Skeletal muscle satellite cell (primary cell): Measurements from ENCODE around the gene CTAGE4. TPM values are rescaled to one million over a fixed set of nuclear protein-coding genes. Genes with fewer than 3 reads are reported as not detected.
"Not testable (repeated sequence)": the region's sequence is repeated elsewhere in the genome, so short reads cannot be mapped to it uniquely, and the experiment has no call there.

Experiments used
- H3K27me3 ChIP-seq: 2 replicates; pipeline ENCODE4 v1.7.0; 2013; ENCODE audit warnings: low read length; ENCODE audit not compliant: control insufficient read depth, insufficient read depth
- H3K36me3 ChIP-seq: 2 replicates; pipeline ENCODE4 v1.7.0; 2013; ENCODE audit warnings: mild to moderate bottlenecking, control low read depth, low read length; ENCODE audit not compliant: insufficient read depth
- H3K4me1 ChIP-seq: 2 replicates; pipeline ENCODE4 v1.7.0; 2013; ENCODE audit warnings: low read length; ENCODE audit not compliant: control insufficient read depth, insufficient read depth
- H3K4me2 ChIP-seq: 2 replicates; pipeline ENCODE4 v1.7.0; 2013; ENCODE audit warnings: mild to moderate bottlenecking, low read length
- H3K4me3 ChIP-seq: 2 replicates; pipeline ENCODE4 v1.7.0; 2013; ENCODE audit warnings: low read length
- H3K9ac ChIP-seq: 2 replicates; pipeline ENCODE4 v1.7.0; 2013; ENCODE audit warnings: mild to moderate bottlenecking, low read depth, low read length, moderate library complexity
- H3K9me3 ChIP-seq: replicated peaks from 2 replicates; pipeline ENCODE4 v1.7.0; 2013; ENCODE audit warnings: mild to moderate bottlenecking, control low read depth, low read length
- total RNA-seq: library from RNA; depleted of rRNA; stranded (reverse); fragments of >200 nt; gene quantifications from 2 replicates; pipeline ENCODE4 v1.2.3, GENCODE V29; 2012; rRNA removed

CTAGE4 gene
- total RNA-seq = 0.22 TPM in 1 of 2 replicates, not detected in the other

GRCh38 chr7:144183166-144183565 lies at the start of gene CTAGE4:
Gene CTAGE4 (plus strand): TSS chr7:144183466. CDS start chr7:144183504, 38 bp downstream.
- not testable (repeated sequence) for H3K9ac ChIP-seq, H3K36me3 ChIP-seq, H3K9me3 ChIP-seq, H3K4me1 ChIP-seq, H3K4me2 ChIP-seq, H3K4me3 ChIP-seq, H3K27me3 ChIP-seq

- Histone ChIP-seq H3K9ac (no peak overlapping the region), H3K4me2 (no peak overlapping the region), H3K36me3 (no peaks in the 10 kb centered on the region), H3K9me3 (no peaks in the 10 kb centered on the region), H3K4me3 (no peak overlapping the region), H3K27me3 (peaks cover 3% of the 10 kb centered on the region), H3K4me1 (no peaks in the 10 kb centered on the region)
Observed at GRCh38 chr7:144134116-144134515, 49.1 kb upstream of the CTAGE4 start.

GRCh38 chr7:144137501-144137900 lies 45.8 kb upstream of the CTAGE4 start:
- H3K4me1 ChIP-seq = no peaks in the 10 kb centered on the region
- no peak overlapping the region for H3K4me3 ChIP-seq
- H3K9ac ChIP-seq = no peak overlapping the region
- no peaks in the 10 kb centered on the region for H3K9me3 ChIP-seq
- no peak overlapping the region for H3K4me2 ChIP-seq
- H3K27me3 ChIP-seq = no peaks in the 10 kb centered on the region
- no peaks in the 10 kb centered on the region for H3K36me3 ChIP-seq

GRCh38 chr7:144142187-144142586 lies 41.1 kb upstream of the CTAGE4 start:
- H3K4me2 ChIP-seq = no peak overlapping the region
- H3K9ac ChIP-seq = no peak overlapping the region
- no peak overlapping the region for H3K4me3 ChIP-seq
- H3K9me3 ChIP-seq = no peaks in the 10 kb centered on the region
- H3K4me1 ChIP-seq = no peaks in the 10 kb centered on the region
- H3K36me3 ChIP-seq = no peaks in the 10 kb centered on the region
- no peaks in the 10 kb centered on the region for H3K27me3 ChIP-seq

- H3K9ac ChIP-seq = no peak overlapping the region
- H3K9me3 ChIP-seq = peaks cover 5% of the 10 kb centered on the region
- no peak overlapping the region for H3K4me2 ChIP-seq
- no peak overlapping the region for H3K4me3 ChIP-seq
- H3K4me1 ChIP-seq = no peaks in the 10 kb centered on the region
- no peaks in the 10 kb centered on the region for H3K27me3 ChIP-seq
- no peaks in the 10 kb centered on the region for H3K36me3 ChIP-seq
Observed at GRCh38 chr7:144144426-144144825, 38.8 kb upstream of the CTAGE4 start.

GRCh38 chr7:144148224-144148827 lies 34.9 kb upstream of the CTAGE4 start:
- Histone ChIP-seq H3K36me3 (no peaks in the 10 kb centered on the region), H3K9me3 (peaks cover 5% of the 10 kb centered on the region), H3K4me2 (no peak overlapping the region), H3K27me3 (no peaks in the 10 kb centered on the region), H3K4me3 (no peak overlapping the region), H3K9ac (no peak overlapping the region), H3K4me1 (no peaks in the 10 kb centered on the region)

- H3K9ac ChIP-seq = no peak overlapping the region
Observed at GRCh38 chr7:144158861-144159260, 24.4 kb upstream of the CTAGE4 start.

GRCh38 chr7:144164784-144165183 lies 18.5 kb upstream of the CTAGE4 start:
- Histone ChIP-seq H3K27me3 (no peaks in the 10 kb centered on the region), H3K4me3 (no peak overlapping the region), H3K36me3 (no peaks in the 10 kb centered on the region), H3K9me3 (no peaks in the 10 kb centered on the region), H3K4me2 (no peak overlapping the region), H3K4me1 (no peaks in the 10 kb centered on the region), H3K9ac (no peak overlapping the region)

More at GRCh38 chr7:144158861-144159260, 24.4 kb upstream of the CTAGE4 start:
- H3K9me3 ChIP-seq = no peaks in the 10 kb centered on the region
- no peaks in the 10 kb centered on the region for H3K36me3 ChIP-seq
- H3K4me1 ChIP-seq = no peaks in the 10 kb centered on the region
- H3K4me3 ChIP-seq = no peak overlapping the region
- H3K4me2 ChIP-seq = no peak overlapping the region
- no peaks in the 10 kb centered on the region for H3K27me3 ChIP-seq

GRCh38 chr7:144171594-144172350 lies 11.5 kb upstream of the CTAGE4 start:
- H3K4me3 ChIP-seq, H3K9me3 ChIP-seq, H3K36me3 ChIP-seq, H3K9ac ChIP-seq, H3K4me1 ChIP-seq, H3K27me3 ChIP-seq, H3K4me2 ChIP-seq: not testable (repeated sequence)

- H3K4me2 ChIP-seq = no peak overlapping the region
- peaks cover 8% of the 10 kb centered on the region for H3K27me3 ChIP-seq
- no peaks in the 10 kb centered on the region for H3K36me3 ChIP-seq
- no peaks in the 10 kb centered on the region for H3K9me3 ChIP-seq
- no peaks in the 10 kb centered on the region for H3K4me1 ChIP-seq
- no peak overlapping the region for H3K9ac ChIP-seq
- H3K4me3 ChIP-seq = no peak overlapping the region
Observed at GRCh38 chr7:144174613-144175012, 8.7 kb upstream of the CTAGE4 start.

GRCh38 chr7:144178380-144179164 lies 4.7 kb upstream of the CTAGE4 start:
- H3K9me3 ChIP-seq, H3K4me2 ChIP-seq, H3K36me3 ChIP-seq, H3K4me3 ChIP-seq, H3K4me1 ChIP-seq, H3K9ac ChIP-seq, H3K27me3 ChIP-seq: not testable (repeated sequence)
